Heart right ventricle (tissue), 16 donors: Measurements from ENCODE around the gene TOR2A. TPM values are rescaled to one million over a fixed set of nuclear protein-coding genes. Genes with fewer than 3 reads are reported as not detected.

Source experiments
- ATAC-seq, 8 donors: fragments of 200-7000 bp; cut with Tn5 transposase; one replicate each; pipeline ENCODE4 v1.9.1; 2020; ENCODE audit warnings: mild to moderate bottlenecking in 8 of 8, moderate library complexity in 8 of 8, moderate number of reproducible peaks in 1 of 8
- DNase-seq, 2 donors: peaks; one replicate each; pipeline ENCODE4 v3.0.0-alpha.2; 2020
- H3K27ac ChIP-seq, 10 donors: fragments of 200-600 bp; sonication (generic) in 2 of 10; one replicate each; pipeline versions ENCODE4 v1.5.0 to v1.8.0; 2020 to 2022; ENCODE audit warnings: mild to moderate bottlenecking in 3 of 10
- H3K27me3 ChIP-seq, 7 donors: fragments of 200-600 bp; one replicate each; pipeline ENCODE4 v1.8.0; 2021 to 2022; ENCODE audit warnings: mild to moderate bottlenecking in 2 of 7
- H3K36me3 ChIP-seq, 9 donors: fragments of 200-600 bp; sonication (generic) in 1 of 9; one replicate each; pipeline versions ENCODE4 v1.5.0 to v1.8.0; 2020 to 2022; ENCODE audit warnings: mild to moderate bottlenecking in 2 of 9
- H3K4me1 ChIP-seq, 9 donors: fragments of 200-600 bp; sonication (generic) in 1 of 9; one replicate each; pipeline versions ENCODE4 v1.5.0 to v1.8.0; 2020 to 2022; ENCODE audit warnings: mild to moderate bottlenecking in 4 of 9
- H3K4me3 ChIP-seq, 10 donors: fragments of 200-600 bp; sonication (generic) in 2 of 10; one replicate each; pipeline versions ENCODE4 v1.5.0 to v1.8.0; 2020 to 2022; ENCODE audit warnings: mild to moderate bottlenecking in 7 of 10, moderate library complexity in 2 of 10
- H3K9me3 ChIP-seq, 11 donors: fragments of 200-600 bp in 10 of 11; sonication (generic) in 2 of 11; one replicate each; pipeline versions ENCODE4 v1.5.0 to v1.8.0; 2013 to 2022; ENCODE audit warnings: mild to moderate bottlenecking in 2 of 11, control low read depth in 1 of 11, moderate library complexity in 1 of 11
- CTCF ChIP-seq, 9 donors: fragments of 200-600 bp; sonication (generic) in 2 of 9; IDR thresholded peaks; one replicate each; pipeline versions ENCODE4 v1.5.0 to v1.8.0; 2021 to 2022; ENCODE audit warnings: antibody characterized with exemption in 9 of 9, mild to moderate bottlenecking in 5 of 9, moderate library complexity in 1 of 9
- WGBS, 2 donors: extraction: QIAGEN DNeasy Blood & Tissue Kit; methylation state at CpG; one replicate each; pipeline ENCODE4 v1.1.7; 2013; ENCODE audit warnings: inconsistent platforms in 1 of 2; 5-methylcytosine and 5-hydroxymethylcytosine counted together
- intact Hi-C, 10 donors: fragments of 100-400 bp; cut with DNase I; formaldehyde crosslinking; loops; one replicate each; pipeline versions ENCODE4 v1.11.1 to v1.14.2; 2022
- polyA plus RNA-seq, 2 donors: library from polyadenylated mRNA; stranded (reverse); fragments of 200-250 nt; gene quantifications; one replicate each; pipeline ENCODE4 v1.2.3, GENCODE V29; 2013
- total RNA-seq, 10 donors: library from RNA; stranded (reverse); fragmentation: NEBNext Ultra II Directional in 3 of 10; extraction: Animal tissue kit (Norgen Biotek cat#: 25700) in 3 of 10; gene quantifications; one replicate each; pipeline versions ENCODE4 v1.2.1 to v1.2.4, GENCODE V29; 2021 to 2023
- donor health status: Arrhythmogenic right ventricular cardiomyopathy.
- donor health status: ischemic (EF 13 %, LVEDD 7.1; RV severe dilation, severe dysfunction).
- donor health status: healthy with polysubstance abuse.
- donor health status: DM: no; HTN: yes; CAD: no.
- donor health status: DM: no; HTN: no; CAD: no.
- donor health status: ischemic (EF 25% LVEDD 6.9; RV normal size, moderate dysfunction).
- donor health status: ischemic (EF 25% LVEDD 5.7; RV mildly dilated, moderate dysfunction).
- donor health status: healthy.
- donor health status: DM: yes; HTN: yes; CAD: no.
- donor health status: Ischemic cardiomyopathy.
- donor health status: ischemic (EF 35%, LVEDD 5.7; RV mildly dilated, moderate dysfunction).
- donor health status: nonischemic (EF 11% LVEDD 7.7; RV severe dilation, severe dysfunction).
- donor health status: DM: yes; HTN: yes; CAD: no.
- donor health status: PGD.
- donor health status: ischemic (EF 29% LVEDD 5.4; RV normal size, mild dysfunction).
- donor health status: nonischemic (EF 23%, LVEDD 6.1; RV moderate dilation, normal function).

Gene TOR2A
- total and polyA plus RNA-seq, 12 donors = 1.5 to 7.6 (median 2.8) TPM

GRCh38 chr9:127694890-127695720, 40.0 kb downstream of the TOR2A start:
- Histone ChIP-seq H3K4me1 (peaks cover 0 to 15% (median 5%) of the 10 kb centered on the region in 9 donors), H3K27me3 (no peaks in the 10 kb centered on the region), H3K9me3 (no peaks in the 10 kb centered on the region), H3K4me3 (no peak overlapping the region), H3K36me3 (peaks cover 0 to 40% (median 14%) of the 10 kb centered on the region in 9 donors), H3K27ac (no peak overlapping the region)
- no peak for TF ChIP-seq CTCF (IDR thresholded peaks at IDR 0.05)
- DNase-seq (no peak), ATAC-seq (no peak)
- 79 to 80% methylated on average over 9 of the region's 9 CpGs for WGBS, 2 donors
- intact Hi-C loops = loop anchor here in 1 of 10 donors (10.0 kb wide), 1 partner anchor 200 kb away; no protein-coding TSS in a partner anchor

- intact Hi-C loops = loop anchor here in 1 of 10 donors (10.0 kb wide), 1 partner anchor 199 kb away; no protein-coding TSS in a partner anchor
- no peak overlapping the region for H3K27ac ChIP-seq
- peaks cover 0 to 54% (median 17%) of the 10 kb centered on the region in 9 donors for H3K36me3 ChIP-seq
- WGBS, 2 donors = 90 to 95% methylated on average over 4 of the region's 4 CpGs
- no peak for TF ChIP-seq CTCF (IDR thresholded peaks at IDR 0.05)
- peaks cover 0 to 4% (median 0%) of the 10 kb centered on the region in 9 donors for H3K4me1 ChIP-seq
- ATAC-seq (no peak), DNase-seq (no peak)
- no peaks in the 10 kb centered on the region for H3K27me3 ChIP-seq
- H3K4me3 ChIP-seq = no peak overlapping the region
- H3K9me3 ChIP-seq = no peaks in the 10 kb centered on the region
These were observed 41.4 kb downstream of the TOR2A start for GRCh38 chr9:127693697-127694096.

- ATAC-seq = no peak
- H3K36me3 ChIP-seq = peaks cover 0 to 59% (median 23%) of the 10 kb centered on the region in 9 donors
These were observed 42.0 kb downstream of the TOR2A start for GRCh38 chr9:127693143-127693542.

GRCh38 chr9:127692071-127692470, 43.0 kb downstream of the TOR2A start:
- Histone ChIP-seq H3K4me3 (no peak overlapping the region), H3K27me3 (no peaks in the 10 kb centered on the region), H3K9me3 (no peaks in the 10 kb centered on the region), H3K27ac (no peak overlapping the region), H3K36me3 (peaks cover 0 to 70% (median 30%) of the 10 kb centered on the region in 9 donors), H3K4me1 (no peaks in the 10 kb centered on the region)
- no peak for TF ChIP-seq CTCF (IDR thresholded peaks at IDR 0.05)
- intact Hi-C loops = loop anchor here in 1 of 10 donors (10.0 kb wide), 1 partner anchor 197 kb away; no protein-coding TSS in a partner anchor
- no peak for DNase-seq
- ATAC-seq = no peak
- WGBS, 2 donors = 89 to 90% methylated on average over 20 of the region's 20 CpGs

More at GRCh38 chr9:127693143-127693542, 42.0 kb downstream of the TOR2A start:
- no peak for DNase-seq
- no peak for TF ChIP-seq CTCF (IDR thresholded peaks at IDR 0.05)
- Histone ChIP-seq H3K4me1 (no peaks in the 10 kb centered on the region), H3K27me3 (no peaks in the 10 kb centered on the region), H3K9me3 (no peaks in the 10 kb centered on the region), H3K4me3 (no peak overlapping the region), H3K27ac (no peak overlapping the region)
- WGBS, 2 donors = 89 to 92% methylated on average over 10 of the region's 10 CpGs
- intact Hi-C loops = loop anchor here in 1 of 10 donors (10.0 kb wide), 1 partner anchor 198 kb away; no protein-coding TSS in a partner anchor
